ENCODE measurements around the gene CCDC73.

Gene CCDC73

DNA sequence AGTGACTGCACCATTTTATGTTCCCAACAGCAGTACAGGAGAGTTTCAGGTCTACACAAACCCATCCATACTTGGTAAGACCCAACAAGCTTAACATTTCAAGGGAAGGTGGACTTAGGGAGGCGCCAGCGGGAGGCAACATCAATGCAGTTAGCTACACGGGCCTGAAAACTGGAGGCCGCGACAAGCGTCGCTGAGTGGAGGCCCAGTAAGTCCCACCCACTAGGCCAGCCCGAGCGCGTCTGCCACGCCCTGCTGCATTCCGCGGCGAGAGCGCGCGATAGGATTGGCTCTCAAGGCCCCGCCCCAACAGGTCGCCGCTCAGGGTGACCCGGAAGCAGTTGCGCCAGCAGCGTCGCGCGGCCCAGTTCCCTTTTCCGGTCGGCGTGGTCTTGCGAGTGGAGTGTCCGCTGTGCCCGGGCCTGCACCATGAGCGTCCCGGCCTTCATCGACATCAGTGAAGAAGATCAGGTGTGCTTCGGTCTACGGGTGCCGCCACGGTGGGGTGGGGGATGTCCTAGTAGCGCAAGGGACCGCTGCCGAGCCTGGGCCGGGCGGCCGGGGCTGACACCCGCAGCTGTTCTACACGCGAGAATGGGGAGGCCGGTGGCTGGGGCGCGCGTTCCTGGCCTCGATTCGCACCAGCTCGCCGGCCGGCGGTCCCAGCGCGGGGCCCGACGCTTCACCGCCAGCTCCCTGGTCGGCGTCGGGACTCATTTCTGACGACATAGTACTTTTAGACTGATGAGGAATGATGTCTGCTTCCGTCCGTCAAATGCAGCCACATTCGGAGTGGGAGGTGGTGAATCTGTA, 210.8 kb downstream of the CCDC73 start, which contains the start of gene EIF3M:
TSS of gene EIF3M (plus strand) at position 373 of the 813 bp plus-strand sequence. CDS start at position 430, 57 bp downstream.
- DNase-seq = peak; percentile 94

DNA sequence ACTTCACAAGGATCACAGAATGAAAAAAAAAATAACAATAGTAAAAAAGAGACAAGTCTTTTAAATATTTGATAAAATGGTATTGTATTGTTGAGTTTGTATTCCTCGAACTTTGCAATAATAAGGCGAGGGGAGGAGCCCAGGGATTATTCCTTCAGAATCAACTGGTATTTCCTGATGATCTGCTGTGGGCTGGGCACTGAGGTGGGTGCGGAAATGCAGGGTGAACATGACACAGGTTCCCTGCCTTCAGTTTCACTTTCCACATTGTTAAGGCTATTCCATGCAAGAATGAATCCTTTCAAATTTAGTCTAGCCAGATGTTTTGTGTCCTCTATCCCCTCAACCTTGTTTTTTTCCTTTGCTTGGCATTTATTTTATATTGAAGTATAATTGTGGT, 212.9 kb downstream of the CCDC73 start:
- DNase-seq = no peak

- no peak for DNase-seq
Measured at GRCh38 chr11:32580967-32581366, 213.5 kb downstream of the CCDC73 start.

- no peak for DNase-seq
Measured at GRCh38 chr11:32576456-32576855, 218.0 kb downstream of the CCDC73 start.

GRCh38 chr11:32575070-32575469, 219.4 kb downstream of the CCDC73 start:
- DNase-seq = no peak

- no peak for DNase-seq
Measured at GRCh38 chr11:32574421-32574820, 220.0 kb downstream of the CCDC73 start.

DNA sequence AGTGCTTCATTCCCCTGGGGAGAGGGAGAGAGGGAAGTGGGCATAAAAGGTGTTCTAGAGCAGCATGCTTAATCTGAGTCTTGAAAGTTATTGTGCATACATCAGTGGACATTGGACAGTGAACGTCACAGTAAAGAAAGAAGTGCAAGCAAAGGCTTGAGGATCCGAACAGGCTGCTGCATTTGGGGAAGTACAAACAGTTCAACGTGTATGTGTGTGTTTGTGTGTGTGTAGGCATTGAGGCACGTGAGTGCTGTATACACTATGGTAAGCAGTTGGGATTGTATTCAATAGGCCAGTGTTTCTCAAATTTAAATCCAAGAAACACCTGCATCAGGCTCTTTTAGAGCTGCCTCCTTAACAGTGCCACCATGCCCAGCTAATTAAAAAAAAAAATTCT, 221.2 kb downstream of the CCDC73 start:
- DNase-seq = no peak

DNA sequence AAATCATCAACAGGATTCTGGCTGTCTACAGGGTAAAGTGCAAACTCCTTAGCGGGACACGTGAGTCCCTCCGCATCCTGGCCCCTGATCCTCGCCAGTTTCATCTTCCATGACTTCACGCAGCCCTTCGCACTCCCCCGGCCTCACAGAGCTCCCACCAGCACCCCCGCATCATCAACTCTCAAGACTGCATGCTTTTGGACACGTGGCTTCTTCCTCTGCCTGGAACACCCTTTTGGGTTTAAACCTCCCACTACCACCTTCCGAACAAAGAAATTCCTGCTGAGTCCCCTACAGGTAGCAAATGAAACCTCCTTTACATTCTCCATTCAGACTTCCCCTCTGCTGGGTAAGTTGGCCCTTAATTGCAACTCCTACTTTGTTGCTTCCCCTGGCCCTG, 223.4 kb downstream of the CCDC73 start:
- DNase-seq = no peak

GRCh38 chr11:32569313-32569881, 225.1 kb downstream of the CCDC73 start:
- no peak for DNase-seq

GRCh38 chr11:32567154-32567553, 227.3 kb downstream of the CCDC73 start:
- DNase-seq = no peak

- DNase-seq = no peak
Measured at GRCh38 chr11:32566517-32566916, 227.9 kb downstream of the CCDC73 start.

GRCh38 chr11:32563600-32563959, 230.9 kb downstream of the CCDC73 start:
- no peak for DNase-seq

DNA sequence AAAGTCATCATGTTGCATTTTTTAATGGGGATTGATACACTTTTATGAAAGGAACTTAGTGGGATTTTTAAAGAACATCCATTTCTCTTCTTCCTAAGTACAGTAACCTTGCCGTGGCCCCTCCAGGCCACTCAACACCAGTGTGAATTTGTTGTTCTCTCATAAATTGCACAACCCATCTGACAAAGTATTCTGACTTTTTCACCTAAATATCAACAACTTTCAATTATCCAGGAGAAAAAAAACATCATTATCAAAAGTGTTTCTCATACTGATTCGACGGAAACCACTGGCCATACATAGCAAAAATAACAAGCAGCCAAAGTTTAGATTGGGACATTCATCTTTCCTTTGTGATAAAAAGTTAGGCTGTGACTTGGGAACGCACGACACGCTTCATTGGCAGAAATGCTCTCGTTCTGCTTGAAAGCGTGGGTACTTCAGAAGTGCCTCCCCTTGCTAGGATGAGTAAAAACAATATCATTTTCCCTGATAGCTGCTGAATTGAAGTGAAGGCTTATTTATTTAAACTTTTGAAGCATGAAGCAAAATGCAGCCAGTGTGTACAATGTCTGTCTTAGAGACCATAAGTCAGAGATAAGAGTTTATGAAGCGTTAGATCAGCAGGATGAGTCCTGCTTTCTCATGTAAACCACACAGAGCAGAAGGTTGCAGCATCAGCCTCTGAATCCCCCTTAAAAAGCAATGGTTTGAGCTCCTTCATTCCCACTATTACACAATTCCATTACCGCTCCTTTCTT, 231.4 kb downstream of the CCDC73 start:
- no peak for DNase-seq

DNA sequence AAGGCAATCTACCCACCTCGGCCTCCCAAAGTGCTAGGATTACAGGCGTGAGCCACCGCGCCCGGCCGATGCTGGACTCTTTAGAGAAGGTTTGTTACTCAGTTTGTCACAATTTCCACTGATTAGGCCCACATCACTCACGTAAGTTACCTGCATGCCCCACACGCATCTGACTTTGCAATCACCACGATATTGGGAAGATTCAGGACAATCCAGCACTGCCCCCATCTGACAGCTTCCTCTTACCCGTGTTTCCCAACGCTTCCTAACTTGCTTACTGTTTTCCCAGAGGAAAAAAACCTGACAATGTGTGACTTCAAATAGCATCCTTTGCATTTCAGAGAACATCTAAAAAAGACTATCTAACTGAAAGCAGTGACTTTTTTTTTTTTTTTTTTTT, 232.6 kb downstream of the CCDC73 start:
- DNase-seq = no peak

DNA sequence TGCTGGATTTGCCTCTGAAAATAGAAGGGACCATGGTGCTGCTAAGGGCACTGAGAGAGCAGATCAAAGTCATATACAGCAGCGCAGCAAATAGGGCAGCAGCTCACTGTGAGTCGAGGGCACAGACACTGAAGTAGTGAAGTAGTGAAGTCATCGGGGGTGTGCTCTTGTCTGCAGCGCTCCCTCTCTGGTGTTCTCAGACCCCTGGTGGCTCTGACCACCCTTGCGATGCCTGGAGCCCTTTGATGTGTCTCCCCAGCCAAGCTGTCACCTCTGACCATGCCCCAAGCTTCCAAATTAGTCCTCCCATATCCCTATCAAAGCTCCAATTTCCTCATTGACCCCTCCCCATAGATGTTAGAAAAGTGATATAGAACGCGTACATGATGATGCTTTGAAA, 238.6 kb downstream of the CCDC73 start:
- no peak for DNase-seq

- DNase-seq = no peak
Measured at GRCh38 chr11:32555091-32555490, 239.4 kb downstream of the CCDC73 start.
